ENCODE measurements around the gene UBIAD1. TPM values are rescaled to one million over a fixed set of nuclear protein-coding genes. Genes with fewer than 3 reads are reported as not detected.

Gene UBIAD1
- total and polyA plus RNA-seq, 9 of the 15 experiments (the other 6 are each of a cell fraction or from before 2014, with no cell fraction given), result 6.2 to 34.3 (median 22.3) TPM

DNA sequence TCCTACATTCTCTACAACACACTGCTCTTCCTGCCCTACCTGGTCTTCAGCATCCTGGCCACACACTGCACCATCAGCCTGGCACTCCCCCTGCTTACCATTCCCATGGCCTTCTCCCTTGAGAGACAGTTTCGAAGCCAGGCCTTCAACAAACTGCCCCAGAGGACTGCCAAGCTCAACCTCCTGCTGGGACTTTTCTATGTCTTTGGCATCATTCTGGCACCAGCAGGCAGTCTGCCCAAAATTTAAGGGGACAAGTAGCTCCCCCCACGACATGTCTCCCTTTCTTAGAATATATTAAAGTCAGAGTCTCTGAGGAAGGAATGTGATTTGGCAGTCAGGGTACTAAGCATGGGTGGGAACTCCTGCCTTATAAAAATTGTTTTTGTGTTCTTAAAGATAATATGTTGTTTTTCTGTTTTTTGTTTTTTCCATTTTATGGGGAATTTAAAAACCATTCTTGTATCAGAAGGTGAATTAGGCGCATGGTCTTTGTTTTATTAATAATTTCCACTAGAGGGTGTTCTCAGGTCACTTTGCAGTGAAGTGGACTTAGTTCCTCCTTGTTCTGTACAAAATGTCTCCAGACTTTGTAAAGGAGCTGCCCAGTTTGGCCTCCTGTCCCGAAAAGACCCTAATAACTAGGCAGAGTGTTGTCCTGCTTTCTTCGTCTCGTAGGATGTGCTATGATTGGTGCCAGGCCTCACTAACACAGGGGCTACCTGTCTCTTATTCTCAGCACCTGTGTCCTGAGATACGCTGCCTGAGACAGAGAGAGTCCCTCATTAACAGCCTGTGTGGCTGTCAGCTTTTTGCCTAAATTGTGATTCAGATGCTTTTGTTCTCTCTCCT, 13.1 kb downstream of the UBIAD1 start:
- Histone ChIP-seq H3K27ac (ENCODE audit: extremely low read depth, low read depth, low read length) (no peak overlapping the region), H3K27me3 (ENCODE audit: control insufficient read depth in 2 of 2, insufficient read depth in 2 of 2, low read length in 2 of 2) (no peaks in the 10 kb centered on the region), H2AFZ (ENCODE audit: low read depth, low read length) (no peak overlapping the region), H3K4me3 (no peak overlapping the region), H3K9ac (ENCODE audit: insufficient read depth in 1 of 2, low read depth in 2 of 2, low read length in 2 of 2) (peak overlapping the region in 1 of 2 experiments; percentile 47; a peak in 2 of 4 replicates), H3K9me3 (replicated peaks; ENCODE audit: control insufficient read depth, insufficient read depth, low read depth, low read length) (no peaks in the 10 kb centered on the region), H4K20me1 (replicated peaks; ENCODE audit: control insufficient read depth, insufficient read depth, low read length) (0 out of 2 replicates have a peak, but pooled peaks cover 4% of the 10 kb centered on the region), H3K79me2 (ENCODE audit: control insufficient read depth, insufficient read depth, low read length) (peaks cover 20% of the 10 kb centered on the region), H3K9me1 (ENCODE audit: control insufficient read depth, insufficient read depth, low read length) (no peaks in the 10 kb centered on the region), H3K4me1 (replicated peaks in 1 of 2; ENCODE audit: control insufficient read depth in 2 of 2, insufficient read depth in 2 of 2, low read length in 2 of 2) (no peaks in the 10 kb centered on the region), H3K36me3 (ENCODE audit: control insufficient read depth, insufficient read depth, low read length) (peaks cover 75% of the 10 kb centered on the region), H3K4me2 (ENCODE audit: insufficient read depth, low read length) (no peak overlapping the region)
- intact Hi-C loops (cut with micrococcal nuclease), result no loop called here
- FAIRE-seq (peak; percentile 37), ATAC-seq (peak; percentile 46; the same call in 1 of the 3 replicates), DNase-seq (ENCODE audit: extremely low read depth in 1 of 4, low spot score in 3 of 4) (no peak)
- POLR2A ChIA-PET, result interaction anchor here (0.6 to 1.4 kb wide), 2 partner anchors 9 to 193 kb away, joined by 3 to 5 read pairs; partner anchors contain the start of gene DISP3
- TF ChIP-seq, protein P1, sequence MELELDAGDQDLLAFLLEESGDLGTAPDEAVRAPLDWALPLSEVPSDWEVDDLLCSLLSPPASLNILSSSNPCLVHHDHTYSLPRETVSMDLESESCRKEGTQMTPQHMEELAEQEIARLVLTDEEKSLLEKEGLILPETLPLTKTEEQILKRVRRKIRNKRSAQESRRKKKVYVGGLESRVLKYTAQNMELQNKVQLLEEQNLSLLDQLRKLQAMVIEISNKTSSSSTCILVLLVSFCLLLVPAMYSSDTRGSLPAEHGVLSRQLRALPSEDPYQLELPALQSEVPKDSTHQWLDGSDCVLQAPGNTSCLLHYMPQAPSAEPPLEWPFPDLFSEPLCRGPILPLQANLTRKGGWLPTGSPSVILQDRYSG (tag; conservative IDR thresholded peaks at IDR 0.05; ENCODE audit: low read depth), result no peak
- TF ChIP-seq, protein P2, sequence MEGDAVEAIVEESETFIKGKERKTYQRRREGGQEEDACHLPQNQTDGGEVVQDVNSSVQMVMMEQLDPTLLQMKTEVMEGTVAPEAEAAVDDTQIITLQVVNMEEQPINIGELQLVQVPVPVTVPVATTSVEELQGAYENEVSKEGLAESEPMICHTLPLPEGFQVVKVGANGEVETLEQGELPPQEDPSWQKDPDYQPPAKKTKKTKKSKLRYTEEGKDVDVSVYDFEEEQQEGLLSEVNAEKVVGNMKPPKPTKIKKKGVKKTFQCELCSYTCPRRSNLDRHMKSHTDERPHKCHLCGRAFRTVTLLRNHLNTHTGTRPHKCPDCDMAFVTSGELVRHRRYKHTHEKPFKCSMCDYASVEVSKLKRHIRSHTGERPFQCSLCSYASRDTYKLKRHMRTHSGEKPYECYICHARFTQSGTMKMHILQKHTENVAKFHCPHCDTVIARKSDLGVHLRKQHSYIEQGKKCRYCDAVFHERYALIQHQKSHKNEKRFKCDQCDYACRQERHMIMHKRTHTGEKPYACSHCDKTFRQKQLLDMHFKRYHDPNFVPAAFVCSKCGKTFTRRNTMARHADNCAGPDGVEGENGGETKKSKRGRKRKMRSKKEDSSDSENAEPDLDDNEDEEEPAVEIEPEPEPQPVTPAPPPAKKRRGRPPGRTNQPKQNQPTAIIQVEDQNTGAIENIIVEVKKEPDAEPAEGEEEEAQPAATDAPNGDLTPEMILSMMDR (IDR thresholded peaks at IDR 0.05 in 2 of 3, conservative IDR thresholded peaks at IDR 0.05 in 1 of 3; ENCODE audit: insufficient read depth in 2 of 3, low read depth in 1 of 3, low read length in 3 of 3), result peak; percentile 22 to 49 (median 22); a peak in 3 of 6 replicates
- TF ChIP-seq RAD21 (CRISPR knock-in tag; conservative IDR thresholded peaks at IDR 0.05 in 1 of 2, IDR thresholded peaks at IDR 0.05 in 1 of 2) (peak in 1 of 2 experiments; percentile 41; a peak in 2 of 4 replicates), SMARCB1 (IDR thresholded peaks at IDR 0.05; ENCODE audit: insufficient read length, low read depth) (no peak)
- CTCF ChIA-PET (ENCODE audit: low intra/inter-chr PET ratio), result no interaction called here
- 86% methylated on average over 7 of the region's 7 CpGs for WGBS (ENCODE audit: insufficient coverage, low coverage, missing lambda C conversion rate)
- in situ Hi-C loops (cut with MboI), result no loop called here
- BruUV-seq (replicated peaks), result TSS peak; percentile 8
